NCI-H1694 (cell line): Measurements from ENCODE around the gene LRRC1.
"Not testable (repeated sequence)": the region's sequence is repeated elsewhere in the genome, so short reads cannot be mapped to it uniquely, and the experiment has no call there.

Experiments used
- DNase-seq: peaks from one replicate; lab custom pipeline; 2025; lab: John Stamatoyannopoulos, UW

The LRRC1 gene

DNA sequence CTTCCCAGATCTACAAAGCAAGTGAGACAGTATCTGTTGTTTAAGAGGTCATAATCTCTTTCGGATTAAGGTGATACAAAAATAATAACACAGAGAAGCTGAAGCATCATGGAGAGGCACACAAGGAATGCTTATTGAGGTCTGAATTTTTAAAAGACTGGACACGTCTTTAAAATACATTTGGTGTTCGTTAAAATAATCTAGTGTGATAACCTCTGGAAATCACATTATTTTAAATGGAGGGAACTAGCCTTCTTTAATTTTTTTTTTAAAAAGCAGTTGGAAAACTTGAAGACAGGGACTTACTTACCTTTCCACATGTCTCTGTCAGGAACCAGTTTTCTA, 1.9 kb upstream of the LRRC1 start:
- DNase-seq, result no peak

DNA sequence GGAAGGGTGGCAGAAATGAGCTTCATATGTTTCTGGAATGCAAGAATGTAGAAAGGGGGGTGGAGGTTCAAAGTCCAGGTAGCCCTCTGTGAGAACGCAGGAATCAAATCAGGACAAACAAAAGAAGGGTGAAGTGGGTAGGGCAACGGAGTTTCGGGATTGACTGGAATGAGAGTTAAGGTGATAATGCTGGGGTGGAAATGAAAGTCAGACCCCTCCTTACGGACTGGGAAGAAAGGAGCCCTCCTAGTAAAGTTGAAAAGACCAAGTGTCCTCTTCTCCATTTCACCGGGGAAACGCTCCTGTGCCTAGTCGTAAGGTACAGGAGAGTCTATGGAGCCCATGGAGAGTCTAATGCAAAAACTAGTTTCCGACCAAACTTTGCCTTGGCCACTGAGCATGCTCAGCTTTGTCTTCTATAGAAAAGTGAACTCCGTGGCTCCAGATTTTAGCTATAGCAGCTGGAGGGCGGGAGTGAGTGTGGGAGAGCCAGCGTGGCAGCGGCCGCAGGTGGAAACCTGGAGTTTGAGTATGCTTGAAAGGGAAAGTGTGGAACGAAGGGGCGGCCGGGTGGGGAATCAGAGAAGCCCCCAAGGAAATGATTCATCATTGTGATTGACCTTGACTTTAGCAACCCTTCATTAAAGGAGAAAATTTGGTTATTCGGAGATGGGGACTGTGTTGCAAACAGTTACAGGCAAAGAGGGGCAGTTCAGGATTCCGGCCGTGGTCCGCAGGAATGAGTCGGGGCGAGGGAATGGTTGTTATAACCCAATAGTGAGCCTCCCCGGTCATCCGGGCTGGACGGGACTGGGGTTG, 1.3 kb upstream of the LRRC1 start:
- DNase-seq, result peak; percentile 16

DNA sequence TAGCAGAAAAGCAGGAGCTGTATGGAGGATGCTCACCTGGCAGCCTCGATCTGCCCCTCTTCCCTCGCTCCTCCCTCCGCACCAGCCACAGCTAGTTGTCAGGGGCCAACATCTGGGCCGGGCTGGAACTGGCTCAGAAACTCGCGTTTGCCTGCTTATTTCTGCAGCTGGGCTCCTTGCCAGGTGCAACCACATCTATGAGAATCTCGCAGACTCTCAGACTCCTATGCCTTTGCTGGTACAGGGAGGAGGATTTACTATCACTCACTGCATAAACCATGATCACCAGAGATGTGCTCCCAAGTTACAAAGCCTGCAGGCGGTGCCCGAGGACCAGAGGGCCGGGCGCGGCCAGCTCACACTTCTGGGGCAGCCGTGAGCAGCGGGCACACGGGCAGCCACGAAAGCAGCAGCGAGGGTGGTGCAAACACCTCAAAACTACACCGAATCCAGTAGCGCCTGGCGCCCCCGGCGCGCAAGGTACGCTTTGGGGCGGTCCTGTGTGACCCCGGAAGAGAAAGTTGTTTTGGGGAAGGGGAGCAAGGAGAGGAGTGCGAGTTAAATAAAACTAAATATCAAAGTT, 577 bp upstream of the LRRC1 start:
- peak; percentile 63 for DNase-seq

DNA sequence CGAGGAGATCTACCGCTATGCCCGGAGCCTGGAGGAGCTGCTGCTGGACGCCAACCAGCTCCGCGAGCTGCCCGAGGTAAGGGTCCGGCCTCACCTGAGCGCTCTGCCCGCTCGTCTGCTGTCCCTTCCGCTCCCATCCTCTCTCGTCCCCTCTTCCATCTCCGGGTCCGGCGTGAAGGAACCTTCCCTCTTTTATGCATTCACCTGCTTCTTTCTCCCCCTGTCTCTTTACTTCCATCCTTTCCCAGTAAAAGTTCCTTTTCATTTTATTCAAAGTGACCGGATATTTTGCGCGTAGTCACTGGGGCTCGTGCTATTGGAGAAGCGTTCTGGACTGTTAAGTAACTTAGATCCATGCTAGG, 516 bp downstream of the LRRC1 start:
- no peak for DNase-seq

DNA sequence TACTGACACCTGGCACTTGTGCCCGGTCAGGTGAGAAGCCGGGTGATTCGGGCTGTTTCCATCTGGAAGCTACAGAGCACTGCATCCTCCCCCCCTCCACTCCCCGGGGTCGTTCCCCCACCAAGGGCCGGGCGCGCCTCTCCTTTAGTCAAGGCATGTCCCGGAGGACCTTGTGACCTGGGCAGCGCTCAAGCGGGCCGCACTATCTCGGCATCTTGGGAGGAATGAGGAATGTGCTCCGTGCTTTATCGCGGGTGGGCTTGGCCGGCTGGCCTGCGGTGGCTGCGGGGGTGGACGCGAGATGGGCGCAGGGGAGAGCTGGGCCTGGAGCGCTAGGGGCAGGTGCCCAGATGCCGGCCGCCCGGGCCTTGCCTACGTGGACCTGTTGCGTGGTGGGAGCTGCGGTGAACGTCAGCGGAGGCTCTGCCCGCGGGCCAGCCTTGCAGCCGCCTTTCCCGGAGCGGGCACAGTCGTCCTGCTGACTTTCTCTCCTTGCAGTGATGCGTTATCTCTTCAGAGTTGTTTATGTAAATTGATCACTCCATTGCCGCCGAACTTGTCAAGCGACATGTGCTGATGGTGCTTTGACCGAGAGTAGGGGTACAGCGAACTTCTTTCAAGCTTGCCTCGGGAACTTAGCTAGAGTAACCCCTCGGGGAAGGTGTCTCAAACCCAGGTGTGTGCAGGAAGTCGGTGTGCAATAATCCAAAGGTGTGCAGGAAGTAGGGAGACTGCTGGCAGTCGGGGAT, 1.1 kb downstream of the LRRC1 start:
- DNase-seq, result no peak

DNA sequence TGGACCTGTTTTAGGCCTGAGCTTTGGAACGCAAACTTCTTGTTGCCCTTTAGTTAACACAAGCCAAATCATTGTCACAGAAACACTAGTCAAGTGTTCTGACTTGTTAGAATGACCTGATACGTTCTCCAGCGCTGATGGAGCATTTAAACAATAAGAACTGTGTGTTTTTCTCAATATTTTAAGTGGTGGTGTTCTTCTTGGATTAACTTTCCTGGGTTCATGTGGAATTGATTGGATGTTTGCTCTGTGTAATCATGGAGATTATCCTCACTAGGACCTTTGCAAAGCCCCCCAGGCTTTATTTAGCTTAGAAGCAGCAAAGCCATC, 1.6 kb downstream of the LRRC1 start:
- no peak for DNase-seq

DNA sequence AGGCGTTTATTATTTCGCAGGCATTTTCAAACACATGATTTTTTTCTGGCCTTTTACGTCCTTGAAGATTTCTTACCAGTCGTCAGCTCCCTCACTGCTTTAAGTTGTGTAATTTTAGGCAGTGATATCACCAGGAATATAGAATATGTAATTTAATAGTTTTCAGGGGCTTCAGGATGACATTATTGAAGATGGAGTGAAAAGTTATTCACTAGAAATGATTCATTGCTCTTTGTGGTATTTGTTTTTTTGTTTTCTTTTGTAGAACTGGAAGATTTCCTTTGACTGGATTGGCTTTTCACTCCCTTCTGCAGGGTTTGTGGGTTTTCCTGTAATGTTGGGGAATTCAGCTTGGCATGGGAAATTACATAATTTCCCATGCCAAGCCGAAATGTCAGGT, 2.0 kb downstream of the LRRC1 start:
- no peak for DNase-seq

DNA sequence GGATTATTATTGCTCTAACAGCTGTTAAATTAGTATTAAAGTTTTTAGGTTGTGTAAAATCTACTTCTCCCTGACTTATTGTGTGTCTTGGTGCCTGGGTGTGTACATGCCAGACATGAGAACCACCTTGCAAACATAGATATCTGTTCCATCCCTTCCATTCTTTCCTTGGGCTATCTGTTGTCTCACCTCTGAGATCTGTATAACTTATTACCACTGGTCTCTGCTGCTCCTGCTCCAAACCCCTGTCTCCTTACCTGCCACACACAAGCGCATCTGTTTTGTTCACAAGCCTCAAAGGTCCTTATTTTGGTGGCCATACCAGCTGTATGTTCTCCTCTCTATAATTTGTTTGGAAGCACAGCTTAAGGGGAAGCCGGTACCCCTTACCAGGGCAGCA, 2.5 kb downstream of the LRRC1 start:
- no peak for DNase-seq

DNA sequence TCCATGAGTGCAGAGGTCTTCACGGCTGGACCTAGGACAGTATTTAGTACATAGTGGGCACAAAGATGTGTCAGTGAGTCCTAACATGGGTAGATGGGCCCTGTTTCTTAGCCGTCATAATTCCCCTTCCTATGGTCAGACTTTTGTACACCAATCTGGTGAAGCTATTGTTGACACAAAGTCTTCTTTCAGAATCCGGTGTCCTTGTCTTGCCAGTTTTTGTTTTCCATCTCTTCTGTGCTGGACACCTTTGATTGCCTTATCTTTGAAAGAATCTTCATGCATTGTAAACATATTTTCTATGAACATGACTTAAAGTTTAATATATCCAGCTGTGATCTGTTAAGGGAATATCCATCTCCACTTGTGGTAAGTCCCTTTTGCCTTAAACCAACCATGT, 4.5 kb downstream of the LRRC1 start:
- DNase-seq, result no peak

DNA sequence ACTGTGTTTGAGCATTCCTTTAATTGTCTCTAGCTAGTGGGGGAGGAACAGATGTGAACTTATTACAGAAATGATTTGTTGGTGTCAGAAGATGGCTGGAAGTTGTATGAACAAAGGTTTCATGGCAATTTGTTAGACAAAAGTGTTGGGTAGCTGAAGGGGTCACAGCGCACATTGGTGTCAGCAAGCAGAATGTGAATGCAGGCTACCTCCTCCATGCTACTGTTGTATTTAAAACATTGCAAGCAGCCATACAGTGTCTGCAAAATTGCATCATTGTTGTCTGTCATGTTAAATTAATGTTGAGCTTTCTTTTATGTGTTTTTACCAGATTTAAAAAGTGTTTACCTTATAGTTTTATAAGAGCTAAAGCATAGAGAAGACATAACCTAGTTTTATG, 6.2 kb downstream of the LRRC1 start:
- no peak for DNase-seq

DNA sequence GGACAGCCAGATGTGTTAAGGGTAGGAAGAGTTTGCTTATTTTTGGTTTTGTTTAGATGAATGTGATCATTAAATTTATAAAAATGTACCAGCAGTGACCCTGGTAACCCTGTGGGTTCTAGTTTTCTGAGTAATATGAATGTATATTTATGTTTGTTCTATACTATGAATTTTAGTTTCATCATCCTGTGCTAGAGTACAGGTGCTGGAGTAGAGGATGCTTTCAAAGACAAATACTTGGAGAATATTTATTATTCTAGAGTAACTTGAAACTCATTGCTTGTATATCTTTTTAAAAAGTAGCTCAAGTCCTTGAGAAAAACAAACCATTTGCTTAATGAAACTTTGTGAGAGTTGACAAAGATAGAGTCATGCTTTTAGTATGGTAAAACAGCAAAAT, 7.8 kb downstream of the LRRC1 start:
- no peak for DNase-seq

DNA sequence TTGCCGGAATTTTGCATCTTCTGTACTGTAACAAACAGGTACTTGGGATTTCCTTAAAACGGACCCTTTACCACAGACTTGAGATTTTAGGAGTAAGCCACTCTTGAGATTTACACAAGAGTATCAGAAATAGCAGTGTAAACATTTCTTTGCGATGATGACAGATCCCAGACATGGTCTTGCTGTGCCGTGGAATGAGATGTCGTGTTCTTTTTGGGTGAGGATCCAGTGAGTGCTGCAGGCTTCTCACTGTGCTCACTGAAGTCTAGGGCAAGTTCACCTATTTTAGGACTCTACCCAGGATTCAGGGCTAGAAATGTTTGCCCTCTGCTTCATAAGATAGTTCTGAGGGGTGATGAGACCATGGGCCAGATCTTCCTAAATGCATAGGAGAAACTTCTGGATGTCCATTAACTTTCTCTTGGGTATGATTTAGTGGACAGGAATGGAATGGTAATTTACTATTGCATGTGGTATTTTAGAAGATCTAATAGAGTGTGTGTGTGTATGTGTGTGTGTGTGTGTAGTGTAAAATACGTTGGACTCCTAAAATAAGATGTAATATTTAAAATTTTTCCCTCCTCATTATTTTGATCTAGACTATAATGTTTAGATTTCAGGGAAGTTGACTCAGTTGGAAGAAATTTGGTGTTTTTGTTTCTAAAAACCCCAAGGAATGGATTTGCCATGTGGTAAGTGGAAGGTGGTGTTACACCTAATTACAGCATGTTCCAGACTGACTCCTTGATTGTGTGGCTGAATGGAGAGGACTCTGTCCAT, 8.5 kb downstream of the LRRC1 start:
- DNase-seq, result no peak

DNA sequence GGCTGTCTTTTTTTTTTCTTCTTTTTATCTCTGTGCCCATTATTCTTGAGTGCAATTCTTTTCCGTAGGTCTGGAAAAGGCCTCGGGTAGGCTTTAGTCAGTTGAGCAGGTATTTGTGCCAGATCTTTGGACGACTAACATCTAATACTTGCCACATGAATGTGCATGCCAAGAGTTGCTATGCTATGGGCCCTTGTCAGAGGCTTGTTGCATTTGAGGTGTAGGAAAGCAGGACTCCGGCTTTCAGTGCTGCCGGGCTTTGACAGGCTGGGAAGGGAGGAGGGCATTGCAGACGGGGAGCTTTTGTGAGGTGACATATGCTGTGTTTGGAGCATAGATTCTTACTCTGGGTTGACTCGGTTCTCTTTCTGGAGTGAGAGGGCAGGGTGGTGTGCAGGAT, 10.2 kb downstream of the LRRC1 start:
- no peak for DNase-seq

DNA sequence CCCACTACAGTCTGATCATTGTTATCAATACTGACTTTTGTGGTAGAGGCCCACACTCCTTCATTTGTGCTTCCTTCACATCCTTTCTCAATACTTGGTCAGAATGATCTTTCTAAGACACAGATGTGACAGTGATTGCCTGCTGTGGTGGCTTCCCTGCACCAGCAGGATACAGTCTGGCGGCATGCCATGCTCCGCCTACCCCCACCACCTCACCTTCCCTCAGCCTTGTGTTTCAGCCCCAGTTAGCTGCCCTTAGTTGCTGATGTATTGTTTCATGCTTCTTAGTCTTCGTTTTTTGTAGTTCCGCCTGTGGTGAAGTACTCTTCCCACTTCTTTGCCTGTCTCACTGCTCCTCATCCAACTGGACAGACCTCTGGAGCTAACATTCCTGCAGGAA, 10.9 kb downstream of the LRRC1 start:
- no peak for DNase-seq

DNA sequence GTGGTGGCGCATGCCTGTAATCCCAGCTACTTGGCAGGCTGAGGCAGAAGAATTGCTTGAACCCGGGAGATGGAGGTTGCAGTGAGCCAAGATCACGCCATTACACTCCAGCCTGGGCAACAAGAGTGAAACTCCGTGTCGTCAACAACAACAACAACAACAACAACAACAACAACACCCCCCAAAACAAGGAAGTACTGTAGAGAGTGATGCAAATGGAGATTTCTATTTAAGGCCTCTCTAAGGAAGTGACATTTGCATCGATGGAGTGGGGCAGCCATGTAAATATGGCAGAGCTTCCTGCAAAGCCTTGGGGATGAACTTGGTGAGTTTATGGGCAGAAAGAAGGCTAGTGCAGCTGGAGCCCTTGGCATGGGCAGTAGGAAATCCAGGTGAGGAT, 12.8 kb downstream of the LRRC1 start:
- DNase-seq, result not testable (repeated sequence)

DNA sequence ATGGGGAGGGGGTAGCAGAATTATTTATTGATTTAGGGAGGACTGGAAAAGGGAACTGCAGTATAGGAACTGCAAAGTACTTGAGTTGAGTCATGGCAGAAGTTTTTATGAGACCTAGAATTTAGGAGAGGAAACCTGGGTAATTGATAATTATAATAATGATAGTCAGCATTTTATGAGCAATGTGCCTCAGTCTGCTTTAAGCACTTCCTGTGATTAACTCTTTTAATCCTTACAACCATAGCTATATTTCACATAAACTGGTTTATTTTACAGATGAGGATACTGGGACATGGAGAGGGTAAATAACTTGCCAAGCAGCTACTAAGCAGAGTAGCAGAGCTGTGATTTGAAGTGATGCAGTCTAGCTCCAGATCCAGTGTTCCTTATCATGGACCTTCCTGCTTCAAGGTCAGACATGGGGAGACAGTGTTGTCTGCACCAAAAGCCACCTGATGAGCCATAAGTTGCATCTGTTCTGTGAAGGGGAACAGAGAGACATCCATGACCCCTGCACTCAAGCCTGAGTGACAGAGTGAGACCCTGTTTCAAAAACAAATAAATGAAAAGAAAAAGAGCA, 13.6 kb downstream of the LRRC1 start:
- no peak for DNase-seq

DNA sequence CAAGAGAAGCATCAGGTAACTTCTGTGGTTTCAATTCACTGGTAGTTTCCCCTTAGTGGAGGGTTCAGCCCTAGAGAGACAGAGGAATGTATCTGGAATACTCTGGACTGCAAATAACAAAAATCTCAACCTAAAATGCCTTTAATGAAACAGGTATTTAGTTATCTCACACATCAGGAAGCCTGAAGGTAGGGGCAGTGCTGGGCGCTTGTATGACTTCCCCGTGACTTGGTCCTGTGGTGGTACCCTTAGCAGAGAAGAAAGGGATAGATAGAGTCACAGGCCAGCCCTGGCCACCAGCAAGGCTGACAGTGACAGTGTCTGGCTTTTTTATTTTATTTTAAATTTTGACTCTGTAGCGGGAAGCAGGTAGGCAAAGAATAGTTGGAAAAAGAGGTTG, 14.9 kb downstream of the LRRC1 start:
- DNase-seq, result no peak

DNA sequence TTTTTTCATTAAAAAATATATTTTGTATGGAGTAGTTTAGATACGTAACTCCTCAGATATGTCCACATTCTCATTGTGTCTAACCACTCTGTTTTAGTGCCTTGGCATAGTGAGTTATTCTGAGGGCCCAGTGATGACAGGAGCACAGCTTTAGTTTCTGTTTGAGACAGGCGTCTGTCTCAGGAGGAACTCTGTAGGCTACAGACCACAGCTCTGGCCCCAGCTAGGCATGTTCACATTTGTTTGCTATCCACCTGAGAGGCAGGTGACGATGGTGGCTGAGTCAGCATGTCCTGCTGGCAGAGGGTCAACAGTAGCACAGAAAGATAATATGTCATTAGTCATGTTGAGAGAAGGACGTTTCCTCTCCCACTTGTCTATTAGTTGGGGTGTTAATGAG, 16.3 kb downstream of the LRRC1 start:
- no peak for DNase-seq

DNA sequence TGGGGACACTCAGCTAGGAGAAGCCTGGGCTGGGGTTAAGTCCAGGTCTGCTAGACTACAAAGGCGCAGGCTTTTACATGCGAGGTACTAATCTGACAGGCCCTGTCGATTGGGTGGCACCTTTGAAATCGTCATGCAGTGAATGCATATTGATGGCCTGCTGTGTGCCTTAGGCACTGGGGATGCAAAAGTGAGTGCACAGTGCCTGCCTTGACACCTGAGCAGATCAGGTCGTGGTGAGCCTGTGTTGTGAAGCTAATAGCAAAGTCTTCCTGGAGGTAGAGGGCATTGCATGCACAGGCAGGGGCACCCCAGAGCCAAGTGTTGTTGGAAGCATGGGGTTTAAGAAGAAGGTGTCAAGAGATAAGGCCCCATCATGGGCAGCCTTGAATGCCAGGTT, 16.9 kb downstream of the LRRC1 start:
- DNase-seq, result no peak

DNA sequence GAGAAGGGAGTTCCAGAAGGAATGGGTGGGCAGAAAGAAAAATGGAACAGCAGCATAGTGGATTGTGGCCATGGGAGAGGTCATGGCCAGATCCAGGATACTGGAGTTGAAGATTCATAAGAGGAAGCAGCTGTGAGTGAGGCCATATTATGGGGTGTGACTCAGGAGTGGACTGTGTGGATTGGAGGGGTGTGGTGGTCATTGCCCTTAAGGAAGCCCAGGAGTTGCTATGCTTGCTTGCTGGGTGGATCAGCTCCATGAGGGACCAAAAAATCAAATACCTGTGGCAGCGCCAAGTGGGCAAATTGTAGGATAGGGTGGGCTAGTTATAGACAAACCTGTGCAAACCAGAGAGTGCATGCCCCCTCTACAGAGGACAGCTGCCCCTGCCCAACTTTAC, 18.3 kb downstream of the LRRC1 start:
- DNase-seq, result no peak

DNA sequence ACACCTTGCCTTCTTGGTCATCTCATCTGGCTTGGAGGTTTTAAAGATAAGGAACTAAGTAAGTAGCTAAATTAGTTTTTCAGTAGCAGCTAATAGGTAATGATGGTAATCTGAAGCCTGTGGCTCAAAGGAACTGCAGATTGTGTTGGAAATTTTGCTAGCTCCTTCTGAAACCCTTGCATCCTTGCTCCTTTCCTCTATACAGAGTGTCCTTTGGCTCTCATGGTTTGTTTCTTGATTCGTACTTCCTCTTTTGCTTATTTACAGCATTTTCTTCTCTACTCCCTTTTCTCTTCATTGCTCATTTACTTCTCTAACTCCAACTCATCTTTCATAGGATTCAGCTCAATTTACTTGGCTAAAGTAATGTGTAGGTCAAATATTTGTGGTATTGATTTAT, 19.0 kb downstream of the LRRC1 start:
- DNase-seq, result no peak

DNA sequence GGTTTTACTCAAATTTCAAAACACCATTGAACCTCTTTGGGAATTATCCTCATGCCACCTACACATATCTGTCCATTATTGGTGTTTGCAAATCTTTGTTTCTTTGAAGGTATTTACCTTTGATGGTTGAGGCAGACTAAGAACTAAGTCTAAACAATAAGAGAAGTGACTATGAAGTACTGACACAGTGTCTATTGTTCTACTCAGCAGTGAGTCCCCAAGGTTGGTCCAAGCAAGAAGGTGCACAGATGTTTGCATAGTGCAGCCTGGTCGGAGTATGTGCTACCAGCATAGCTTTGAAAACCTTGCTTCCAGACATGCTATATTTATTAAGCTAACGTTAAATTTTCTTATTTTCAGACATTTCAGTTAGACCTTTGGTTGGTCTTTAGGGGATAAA, 19.5 kb downstream of the LRRC1 start:
- DNase-seq, result no peak
